B cell (primary cell): ENCODE results near the gene SYT3. TPM values are rescaled to one million over a fixed set of nuclear protein-coding genes. Genes with fewer than 3 reads are reported as not detected.

Experiments used
- ATAC-seq: fragments of 200-7000 bp; cut with Tn5 transposase; one replicate; pipeline ENCODE4 v1.10.0; 2021; ENCODE audit warnings: low read depth, mild to moderate bottlenecking, moderate number of reproducible peaks, moderate library complexity
- CTCF ChIA-PET: fragments of 350-600 bp; sonication (Branson Sonifier 250); formaldehyde crosslinking; loops from one replicate; lab custom pipeline; 2021; ENCODE audit warnings: antibody characterized with exemption, inconsistent platforms; lab: Charles Lee
- POLR2A ChIA-PET: fragments of 350-600 bp; sonication (Branson Sonifier 250); formaldehyde crosslinking; loops from one replicate; lab custom pipeline; 2021; ENCODE audit warnings: antibody characterized with exemption; lab: Charles Lee
- DNase-seq: peaks from one replicate; pipeline ENCODE4 v3.0.0; 2013
- H2AFZ ChIP-seq: 2 replicates; pipeline ENCODE4 v1.6.1; 2012; ENCODE audit warnings: mild to moderate bottlenecking, low read depth, low read length; ENCODE audit not compliant: insufficient read depth, poor library complexity, severe bottlenecking
- H3K27ac ChIP-seq, 2 donors: 1 replicate in 1 of 2; 2 replicates in 1 of 2; pipeline ENCODE4 v1.5.1; 2012 to 2013; ENCODE audit warnings: low read length in 2 of 2, mild to moderate bottlenecking in 2 of 2, moderate library complexity in 1 of 2
- H3K27me3 ChIP-seq, 4 experiments: fragments of 200-600 bp in 1 of 4; sonication (generic) in 1 of 4; replicated peaks in 1 of 4; 1 replicate in 2 of 4; 2 replicates in 2 of 4; pipeline versions ENCODE4 v1.6.1 to v1.7.0; 2013 to 2016; ENCODE audit warnings: low read length in 3 of 4, mild to moderate bottlenecking in 2 of 4, mixed read lengths in 1 of 4, moderate library complexity in 1 of 4; ENCODE audit not compliant: insufficient read depth in 4 of 4, control insufficient read depth in 3 of 4; ENCODE audit errors: control extremely low read depth in 1 of 4
- H3K36me3 ChIP-seq, 2 experiments: replicated peaks in 1 of 2; 1 replicate in 1 of 2; 2 replicates in 1 of 2; pipeline versions ENCODE4 v1.6.1 to v1.7.1; 2013; ENCODE audit warnings: low read length in 1 of 2; ENCODE audit not compliant: insufficient read depth in 2 of 2, control insufficient read depth in 1 of 2; ENCODE audit errors: control extremely low read depth in 1 of 2, extremely low read depth in 1 of 2
- H3K4me1 ChIP-seq, 2 donors: fragments of 200-600 bp in 1 of 2; sonication (generic) in 1 of 2; 1 replicate in 1 of 2; 2 replicates in 1 of 2; pipeline versions ENCODE4 v1.5.1 to v1.6.1; 2013 to 2017; ENCODE audit warnings: low read length in 2 of 2; ENCODE audit not compliant: control insufficient read depth in 2 of 2, insufficient read depth in 2 of 2
- H3K4me2 ChIP-seq: replicated peaks from 2 replicates; pipeline ENCODE3; 2012; ENCODE audit warnings: mild to moderate bottlenecking, low read depth, low read length; ENCODE audit not compliant: poor library complexity, severe bottlenecking
- H3K4me3 ChIP-seq, 5 experiments: fragments of 200-600 bp in 1 of 5; sonication (generic) in 1 of 5; 1 replicate in 3 of 5; 2 replicates in 2 of 5; pipeline versions ENCODE4 v1.5.1 to v1.7.0; 2011 to 2016; ENCODE audit warnings: low read length in 4 of 5, mild to moderate bottlenecking in 4 of 5, low read depth in 2 of 5, control low read depth in 1 of 5, moderate library complexity in 1 of 5; ENCODE audit not compliant: insufficient read depth in 1 of 5; ENCODE audit errors: control extremely low read depth in 1 of 5, extremely low read depth in 1 of 5
- H3K79me2 ChIP-seq: fragments of 200-600 bp; sonication (generic); one replicate; pipeline ENCODE4 v1.6.0; 2016; ENCODE audit warnings: low read length; ENCODE audit not compliant: control insufficient read depth, insufficient read depth
- H3K9ac ChIP-seq: fragments of 200-600 bp; sonication (generic); 2 replicates; pipeline ENCODE4 v1.6.1; 2017; ENCODE audit warnings: mild to moderate bottlenecking, low read length, moderate library complexity
- H3K9me3 ChIP-seq, 3 donors: one replicate each; pipeline versions ENCODE4 v1.6.1 to v1.7.1; 2013; ENCODE audit warnings: low read length in 2 of 3; ENCODE audit not compliant: control insufficient read depth in 2 of 3, insufficient read depth in 1 of 3; ENCODE audit errors: control extremely low read depth in 1 of 3
- H4K20me1 ChIP-seq: 2 replicates; pipeline ENCODE4 v1.6.0; 2012; ENCODE audit warnings: mild to moderate bottlenecking, low read length; ENCODE audit not compliant: insufficient read depth, control insufficient read depth, poor library complexity, severe bottlenecking
- H3K27ac Mint-ChIP-seq: one replicate; pipeline ENCODE4 v1.8.0; 2021; ENCODE audit warnings: mixed read lengths
- H3K27me3 Mint-ChIP-seq: one replicate; pipeline ENCODE4 v1.8.0; 2021; ENCODE audit warnings: mixed read lengths
- H3K4me1 Mint-ChIP-seq: one replicate; pipeline ENCODE4 v1.8.0; 2021; ENCODE audit warnings: mixed read lengths
- H3K4me3 Mint-ChIP-seq: one replicate; pipeline ENCODE4 v1.8.0; 2021; ENCODE audit warnings: mixed read lengths
- H3K9me3 Mint-ChIP-seq: one replicate; pipeline ENCODE4 v1.8.0; 2022; ENCODE audit warnings: mixed read lengths; ENCODE audit not compliant: insufficient read depth
- CTCF ChIP-seq: fragments of 200-600 bp; IDR thresholded peaks from one replicate; pipeline ENCODE4 v1.8.0; 2022; ENCODE audit warnings: antibody characterized with exemption, mild to moderate bottlenecking
- EZH2 ChIP-seq: IDR thresholded peaks from 2 replicates; pipeline ENCODE4 v1.6.1; 2012; ENCODE audit warnings: borderline replicate concordance, low read depth, mild to moderate bottlenecking, moderate library complexity, low read length; ENCODE audit not compliant: insufficient read depth, poor library complexity, severe bottlenecking
- WGBS: methylation state at CpG from one replicate; pipeline ENCODE4 v1.1.5; 2013; ENCODE audit warnings: missing lambda C conversion rate; ENCODE audit not compliant: insufficient coverage; 5-methylcytosine and 5-hydroxymethylcytosine counted together
- intact Hi-C: fragments of 100-400 bp; cut with micrococcal nuclease; formaldehyde crosslinking; loops from one replicate; pipeline ENCODE4 v1.10.0; 2022
- polyA plus RNA-seq: library from polyadenylated mRNA; depleted of rRNA; stranded (reverse); fragments of >200 nt; gene quantifications from 2 replicates; pipeline ENCODE4 v1.2.3, GENCODE V29; 2012
- total RNA-seq, 2 donors: library from RNA; stranded (reverse); fragments of 120-200 nt in 1 of 2; gene quantifications; 1 replicate in 1 of 2; 2 replicates in 1 of 2; pipeline versions ENCODE4 v1.2.3 to v1.2.4, GENCODE V29; 2013 to 2022

Gene SYT3
- total and polyA plus RNA-seq, 2 donors (not counting 1 experiment from before 2014, with no cell fraction given) = 0.09 to 0.17 TPM

- Histone ChIP-seq H3K79me2 (no peaks in the 10 kb centered on the region), H3K27ac (no peak overlapping the region), H3K4me1 (peaks cover 26 to 27% of the 10 kb centered on the region in 2 donors), H3K36me3 (no peaks in the 10 kb centered on the region), H3K4me3 (no peak overlapping the region), H4K20me1 (no peaks in the 10 kb centered on the region), H2AFZ (no peak overlapping the region), H3K9ac (no peak overlapping the region), H3K9me3 (peaks cover 0 to 55% (median 5%) of the 10 kb centered on the region in 3 donors), H3K27me3 (peaks cover 0 to 50% (median 20%) of the 10 kb centered on the region in 4 experiments), H3K4me2 (no peak overlapping the region)
- intact Hi-C loops = no loop called here
- Mint-ChIP-seq H3K9me3 (peaks cover 14% of the 10 kb centered on the region), H3K4me3 (no peak overlapping the region), H3K4me1 (peaks cover 18% of the 10 kb centered on the region), H3K27me3 (peaks cover 41% of the 10 kb centered on the region), H3K27ac (no peak overlapping the region)
- DNase-seq (no peak), ATAC-seq (no peak)
- ChIA-PET CTCF (no interaction called here), POLR2A (no interaction called here)
- 78% methylated on average over 49 of the region's 49 CpGs for WGBS
- no peak for TF ChIP-seq CTCF
- TF ChIP-seq EZH2 = no peak
These were observed 22.3 kb upstream of the SYT3 start for GRCh38 chr19:50661766-50662650.

GRCh38 chr19:50661023-50661422 lies 21.3 kb upstream of the SYT3 start:
- ChIA-PET CTCF (no interaction called here), POLR2A (no interaction called here)
- no peaks in the 10 kb centered on the region for H3K79me2 ChIP-seq
- H3K9ac ChIP-seq = no peak overlapping the region
- DNase-seq = no peak
- Mint-ChIP-seq H3K9me3 (peaks cover 16% of the 10 kb centered on the region), H3K4me1 (peaks cover 18% of the 10 kb centered on the region), H3K27me3 (peaks cover 49% of the 10 kb centered on the region), H3K4me3 (no peak overlapping the region), H3K27ac (no peak overlapping the region)
- intact Hi-C loops = no loop called here
- ATAC-seq = no peak
- no peaks in the 10 kb centered on the region for H3K36me3 ChIP-seq
- H4K20me1 ChIP-seq = no peaks in the 10 kb centered on the region
- H3K27me3 ChIP-seq = peaks cover 0 to 47% (median 19%) of the 10 kb centered on the region in 4 experiments
- H3K27ac ChIP-seq = no peak overlapping the region
- no peak overlapping the region for H3K4me3 ChIP-seq
- H3K4me2 ChIP-seq = no peak overlapping the region
- H2AFZ ChIP-seq = no peak overlapping the region
- no peak for TF ChIP-seq EZH2
- TF ChIP-seq CTCF = no peak
- 85% methylated on average over 10 of the region's 10 CpGs for WGBS
- peaks cover 0 to 57% (median 5%) of the 10 kb centered on the region in 3 donors for H3K9me3 ChIP-seq
- H3K4me1 ChIP-seq = peaks cover 19 to 22% of the 10 kb centered on the region in 2 donors
